Spleen (tissue), 7 donors: ENCODE results near the gene SSTR5.

Source experiments
- CTCF ChIP-seq, 11 experiments: fragments of 200-600 bp in 7 of 11; fragments of 450-650 bp in 4 of 11; sonication (generic) in 4 of 11; IDR thresholded peaks in 8 of 11; conservative IDR thresholded peaks in 3 of 11; 1 replicate in 7 of 11; 2 replicates in 4 of 11; pipeline versions ENCODE4 v1.4.0 to v1.8.0; 2016 to 2021; ENCODE audit warnings: antibody characterized with exemption in 11 of 11, inconsistent platforms in 4 of 11, mild to moderate bottlenecking in 1 of 11
- POLR2AphosphoS5 ChIP-seq, 3 donors: sonication (generic); formaldehyde crosslinking; IDR thresholded peaks; one replicate each; pipeline ENCODE4 v1.5.1; 2017; ENCODE audit warnings: antibody characterized with exemption in 3 of 3
- donor health status: DM: no; HTN: no; CAD: no; lungs with moderate emphysema.
- donor health status: DM: no; HTN: no; CAD: no.
- donor health status: DM: no; HTN: no; CAD: no.

- TF ChIP-seq CTCF (IDR thresholded peaks at IDR 0.05 in 8 of 11, conservative IDR thresholded peaks at IDR 0.05 in 3 of 11) (no peak), POLR2AphosphoS5 (IDR thresholded peaks at IDR 0.05) (no peak)
Measured at GRCh38 chr16:1052721-1053120, 19.8 kb upstream of the SSTR5 start.
